SJSA1 (cell line): ENCODE data around the gene NSD1. TPM values are rescaled to one million over a fixed set of nuclear protein-coding genes. Genes with fewer than 3 reads are reported as not detected.

ENCODE experiments used
- DNase-seq, 2 experiments: peaks; one replicate each; pipeline ENCODE4 v3.0.0-alpha.2; 2015 to 2020; ENCODE audit warnings: low spot score in 2 of 2, low read depth in 1 of 2
- H3K27ac ChIP-seq: fragments of 250-450 bp; sonication (Bioruptor Pico); 2 replicates; pipeline ENCODE4 v1.5.1; 2020; ENCODE audit warnings: mild to moderate bottlenecking, moderate library complexity
- H3K27me3 ChIP-seq: fragments of 250-450 bp; sonication (Bioruptor Pico); replicated peaks from 2 replicates; pipeline ENCODE4 v1.5.1; 2020; ENCODE audit warnings: mild to moderate bottlenecking, moderate library complexity
- H3K36me3 ChIP-seq: fragments of 250-450 bp; sonication (Bioruptor Pico); 2 replicates; pipeline ENCODE4 v1.5.1; 2020; ENCODE audit warnings: mild to moderate bottlenecking
- H3K4me1 ChIP-seq: fragments of 250-450 bp; sonication (Bioruptor Pico); replicated peaks from 2 replicates; pipeline ENCODE4 v1.6.1; 2021; ENCODE audit warnings: mild to moderate bottlenecking
- H3K4me3 ChIP-seq: fragments of 250-450 bp; sonication (Bioruptor Pico); 2 replicates; pipeline ENCODE4 v1.5.1; 2020; ENCODE audit warnings: mild to moderate bottlenecking
- H3K9me3 ChIP-seq: fragments of 250-450 bp; sonication (Bioruptor Pico); replicated peaks from 2 replicates; pipeline ENCODE4 v1.5.1; 2020; ENCODE audit warnings: mild to moderate bottlenecking
- total RNA-seq: library from RNA; depleted of rRNA; stranded (reverse); fragments of >200 nt; shearing (Covaris generic); gene quantifications from 2 replicates; pipeline ENCODE4 v1.2.3, GENCODE V29; 2014

Gene NSD1
- total RNA-seq, 1 experiment from 2014 or later: 41.4 TPM

DNA sequence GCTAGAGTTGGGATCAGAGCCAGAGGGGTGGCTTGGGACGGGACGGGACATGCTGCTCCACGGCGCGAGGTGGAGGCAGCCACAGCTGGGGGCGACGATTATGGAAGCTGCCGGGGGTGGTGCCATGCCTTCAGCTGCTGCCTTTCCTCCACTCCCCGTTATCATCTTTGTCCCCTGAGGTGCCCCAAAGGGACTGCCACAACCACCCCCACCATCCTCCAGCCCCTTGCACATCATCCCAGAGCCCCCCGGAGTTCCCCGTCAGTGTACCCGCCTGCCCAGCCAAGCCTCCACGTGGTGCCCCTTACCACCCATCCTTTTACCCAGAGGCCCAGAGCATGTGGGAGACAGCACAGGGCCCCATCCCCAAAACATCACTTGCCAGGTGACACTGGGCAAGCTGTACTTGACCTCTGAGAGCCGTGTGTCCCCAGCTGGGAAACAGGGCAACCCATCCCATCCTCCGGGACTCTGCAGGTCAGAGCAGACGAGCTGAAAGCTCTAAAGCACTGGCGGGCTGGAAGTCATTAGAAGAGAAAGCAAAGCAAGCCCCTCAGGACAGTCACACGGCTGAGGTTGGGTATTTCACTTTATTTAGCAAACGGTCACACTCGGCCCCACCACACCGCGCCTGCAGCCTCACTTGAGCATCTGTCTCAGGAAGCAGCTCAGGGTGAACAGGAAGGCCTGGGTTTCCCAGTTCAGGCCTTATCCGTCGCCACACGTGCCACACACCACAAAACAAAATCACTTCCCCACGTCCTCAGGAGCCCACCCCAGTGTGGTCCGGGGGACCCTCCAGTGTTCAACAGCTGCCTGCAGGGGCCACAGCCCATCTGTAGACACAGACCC lies 197.6 kb downstream of the NSD1 start:
- H3K27ac ChIP-seq: no peak overlapping the region

DNA sequence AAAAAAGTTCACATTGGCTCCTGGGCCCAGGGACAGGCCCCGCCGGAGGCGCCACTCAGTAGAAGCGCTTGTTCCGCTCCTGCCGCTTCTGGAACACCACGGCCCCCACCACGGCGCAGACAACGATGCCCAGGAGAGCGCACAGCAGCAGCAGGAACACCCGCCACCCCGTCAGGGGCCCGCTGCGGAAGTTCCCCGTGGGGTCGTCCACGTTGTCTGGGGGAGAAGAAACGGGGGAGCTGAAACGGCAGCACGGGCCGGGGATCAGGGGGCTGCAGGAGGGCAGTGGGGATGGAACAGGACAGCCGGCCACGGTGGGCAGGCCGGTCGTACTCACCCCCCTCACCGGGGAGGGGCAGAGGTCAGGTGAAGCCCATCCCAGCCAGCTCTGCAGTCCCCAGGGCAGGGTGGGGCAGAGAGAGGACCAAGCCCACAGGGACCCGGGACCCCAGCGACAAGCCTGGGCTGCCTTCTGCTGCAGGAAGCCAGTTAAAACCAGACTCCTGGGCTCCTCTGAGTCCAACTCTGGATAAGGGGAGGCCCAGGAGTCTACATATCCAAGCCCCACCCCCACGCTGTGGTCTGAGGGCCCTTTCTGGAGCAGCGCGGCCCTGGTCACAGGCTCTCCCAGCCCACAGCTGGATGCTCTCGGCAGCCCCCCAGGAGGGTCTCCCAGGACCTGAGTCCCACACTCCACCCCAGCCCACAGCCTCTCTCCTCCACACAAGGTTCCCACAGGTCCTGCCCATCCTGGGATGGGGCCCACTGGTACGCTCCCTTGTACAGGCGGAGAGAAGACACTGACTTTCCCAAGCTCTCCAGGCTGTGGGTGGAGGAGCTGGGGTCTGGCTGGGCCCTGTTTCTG lies 198.7 kb downstream of the NSD1 start:
- Histone ChIP-seq H3K27ac (no peak overlapping the region), H3K4me3 (no peak overlapping the region), H3K9me3 (no peaks in the 10 kb centered on the region), H3K36me3 (peaks cover 80% of the 10 kb centered on the region), H3K4me1 (peaks cover 4% of the 10 kb centered on the region; the same call in 1 of the 2 replicates), H3K27me3 (no peaks in the 10 kb centered on the region)
- no peak for DNase-seq

More for the DNA sequence above, 197.6 kb downstream of the NSD1 start:
- no peak overlapping the region for H3K4me3 ChIP-seq
- H3K4me1 ChIP-seq: peaks cover 6% of the 10 kb centered on the region
- no peaks in the 10 kb centered on the region for H3K27me3 ChIP-seq
- H3K36me3 ChIP-seq: peaks cover 71% of the 10 kb centered on the region
- no peak for DNase-seq
- H3K9me3 ChIP-seq: no peaks in the 10 kb centered on the region

DNA sequence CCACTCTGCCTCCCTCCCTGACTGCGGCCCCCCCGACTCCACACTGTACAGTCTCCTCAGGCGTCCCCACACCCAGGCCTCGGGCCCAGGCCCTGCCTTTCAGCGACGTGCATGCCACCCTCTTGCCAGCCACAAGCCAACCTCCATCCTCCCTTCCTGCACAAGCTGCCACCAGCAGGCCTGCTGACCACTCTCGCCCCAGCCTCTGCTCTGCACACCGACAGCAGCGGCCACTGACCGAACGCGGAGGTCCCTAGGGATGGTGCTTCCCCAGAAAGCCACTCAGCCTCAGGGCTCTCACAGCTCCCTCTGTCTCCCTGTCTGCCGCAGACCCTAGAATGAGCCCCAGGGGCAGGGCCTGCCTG lies 199.3 kb downstream of the NSD1 start:
- DNase-seq: no peak
- H3K9me3 ChIP-seq: no peaks in the 10 kb centered on the region
- H3K27ac ChIP-seq: no peak overlapping the region
- H3K4me1 ChIP-seq: peaks cover 4% of the 10 kb centered on the region; the same call in 1 of the 2 replicates
- H3K4me3 ChIP-seq: no peak overlapping the region
- no peaks in the 10 kb centered on the region for H3K27me3 ChIP-seq
- H3K36me3 ChIP-seq: peaks cover 86% of the 10 kb centered on the region

DNA sequence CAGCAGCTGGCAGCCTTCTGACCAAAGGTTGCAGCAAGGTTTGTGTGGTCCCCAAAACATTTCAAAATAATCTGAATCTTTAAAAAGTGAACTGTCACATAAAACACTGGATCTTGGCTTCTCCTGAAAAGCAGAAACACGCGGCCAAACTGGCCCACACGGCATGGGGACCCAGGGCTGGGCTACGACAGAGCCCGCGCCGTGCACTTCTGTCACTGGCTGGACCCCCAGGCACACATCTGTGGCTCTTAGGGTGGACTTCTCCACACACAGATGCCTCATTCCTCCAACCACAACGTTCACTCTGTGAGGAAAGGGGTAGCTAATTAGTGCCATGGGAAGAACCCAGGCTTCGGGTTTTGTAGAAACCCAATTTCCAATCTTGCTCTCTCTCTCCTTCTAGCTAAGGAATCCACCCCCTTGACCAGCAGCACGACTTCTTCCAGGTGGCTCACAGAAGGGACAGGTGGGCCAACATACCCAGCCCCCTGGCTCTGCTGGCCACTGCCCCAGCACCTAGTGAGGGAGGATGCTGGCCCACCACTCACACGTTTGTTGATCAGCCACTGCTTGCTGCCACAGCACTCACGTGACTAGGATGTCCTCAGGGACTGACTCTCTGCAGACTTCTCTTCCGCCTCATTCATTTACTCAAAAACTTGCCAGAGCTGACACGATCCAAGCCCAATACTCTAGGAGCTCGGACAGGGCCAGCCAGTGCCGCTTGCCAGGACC lies 200.0 kb downstream of the NSD1 start:
- no peak overlapping the region for H3K27ac ChIP-seq
- DNase-seq: no peak
- H3K9me3 ChIP-seq: no peaks in the 10 kb centered on the region
- no peaks in the 10 kb centered on the region for H3K4me1 ChIP-seq
- no peaks in the 10 kb centered on the region for H3K27me3 ChIP-seq
- H3K4me3 ChIP-seq: no peak overlapping the region
- peaks cover 93% of the 10 kb centered on the region for H3K36me3 ChIP-seq

DNA sequence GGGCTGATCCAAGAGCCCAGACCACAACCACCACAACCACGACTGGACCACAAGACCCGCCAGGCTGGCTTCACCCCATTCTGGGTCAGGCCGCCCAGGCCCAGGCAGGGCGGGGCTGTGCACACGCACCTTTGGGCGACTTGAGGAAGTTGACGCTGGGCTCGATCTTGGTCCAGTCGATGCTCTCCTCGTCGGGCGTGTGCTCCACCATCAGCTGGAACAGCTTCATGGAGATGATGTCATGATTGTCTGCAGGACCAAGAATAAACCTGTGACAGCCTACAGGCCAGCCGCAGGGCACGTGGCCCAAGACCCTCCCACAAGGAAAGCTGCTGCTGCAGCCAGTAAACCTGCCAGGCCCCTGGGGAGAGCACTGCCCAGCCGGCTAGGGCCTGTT lies 200.6 kb downstream of the NSD1 start:
- DNase-seq: no peak
- no peaks in the 10 kb centered on the region for H3K9me3 ChIP-seq
- no peaks in the 10 kb centered on the region for H3K4me1 ChIP-seq
- no peaks in the 10 kb centered on the region for H3K27me3 ChIP-seq
- H3K36me3 ChIP-seq: peaks cover 95% of the 10 kb centered on the region
- H3K27ac ChIP-seq: no peak overlapping the region
- no peak overlapping the region for H3K4me3 ChIP-seq

DNA sequence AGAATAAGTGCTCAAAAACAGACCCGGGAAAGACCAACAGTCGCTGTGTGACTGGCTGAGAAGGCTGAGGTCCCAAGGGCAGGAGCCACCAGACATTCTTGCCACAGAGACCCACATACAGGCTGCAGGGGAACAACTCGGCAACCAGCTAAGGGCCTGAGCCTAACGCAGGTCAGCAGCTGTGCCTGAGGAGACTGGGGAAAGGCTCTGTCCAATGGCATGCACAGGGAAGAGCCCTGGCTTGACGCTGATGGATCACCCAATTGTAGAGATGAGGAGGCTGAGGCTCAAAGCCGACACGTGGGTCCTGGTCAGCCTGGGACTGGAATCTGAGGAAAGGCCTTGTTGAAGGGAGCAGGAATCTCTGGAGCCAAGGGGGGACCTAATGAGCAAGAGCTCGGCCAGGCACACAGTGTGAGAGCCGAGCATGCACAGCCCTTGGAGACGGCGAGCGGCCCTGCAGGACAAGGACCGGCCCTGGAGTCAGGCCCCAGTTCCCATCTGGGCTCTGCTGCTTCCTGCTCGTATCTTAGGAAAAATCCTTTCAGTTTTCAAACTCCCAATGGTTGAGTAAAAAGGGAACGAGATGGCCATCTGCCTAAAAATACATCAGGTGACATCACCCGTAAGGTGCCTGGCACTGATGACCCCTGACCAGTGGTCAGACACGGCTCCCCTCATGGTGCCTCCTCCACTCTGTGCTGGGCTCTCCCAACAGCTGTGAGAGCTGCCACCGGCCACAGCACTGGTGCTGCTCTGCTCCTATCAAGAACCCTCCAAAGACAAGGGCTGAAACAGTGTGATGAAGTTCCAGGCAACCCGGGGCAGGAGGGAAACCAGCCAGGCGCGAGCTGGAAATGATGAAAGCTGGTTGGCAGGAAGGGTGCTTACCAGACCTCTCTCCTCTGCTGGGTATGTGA lies 201.5 kb downstream of the NSD1 start:
- H3K27me3 ChIP-seq: no peaks in the 10 kb centered on the region
- no peaks in the 10 kb centered on the region for H3K9me3 ChIP-seq
- H3K4me3 ChIP-seq: no peak overlapping the region
- DNase-seq: no peak
- H3K4me1 ChIP-seq: no peaks in the 10 kb centered on the region
- no peak overlapping the region for H3K27ac ChIP-seq
- H3K36me3 ChIP-seq: peaks cover 96% of the 10 kb centered on the region

DNA sequence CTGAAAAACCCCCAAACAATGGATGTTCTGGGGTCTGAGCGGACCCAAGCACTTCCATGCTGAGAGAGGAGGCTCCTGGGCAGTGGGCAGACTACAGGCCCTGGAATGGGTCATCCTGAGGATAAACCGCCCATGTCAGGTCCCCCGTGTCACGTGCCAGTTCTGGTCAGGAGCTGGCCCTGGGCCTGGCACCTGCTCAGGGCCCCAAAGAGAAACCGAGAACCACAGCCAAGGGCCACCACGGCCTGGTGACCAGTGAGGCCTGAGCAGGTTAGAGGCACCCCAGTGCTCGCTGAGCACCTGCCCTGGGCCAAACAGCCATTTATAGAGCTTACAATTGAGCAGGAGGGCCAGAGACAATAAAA lies 202.1 kb downstream of the NSD1 start:
- no peak overlapping the region for H3K4me3 ChIP-seq
- H3K36me3 ChIP-seq: peaks cover 96% of the 10 kb centered on the region
- H3K4me1 ChIP-seq: no peaks in the 10 kb centered on the region
- no peaks in the 10 kb centered on the region for H3K27me3 ChIP-seq
- no peaks in the 10 kb centered on the region for H3K9me3 ChIP-seq
- H3K27ac ChIP-seq: no peak overlapping the region
- no peak for DNase-seq

DNA sequence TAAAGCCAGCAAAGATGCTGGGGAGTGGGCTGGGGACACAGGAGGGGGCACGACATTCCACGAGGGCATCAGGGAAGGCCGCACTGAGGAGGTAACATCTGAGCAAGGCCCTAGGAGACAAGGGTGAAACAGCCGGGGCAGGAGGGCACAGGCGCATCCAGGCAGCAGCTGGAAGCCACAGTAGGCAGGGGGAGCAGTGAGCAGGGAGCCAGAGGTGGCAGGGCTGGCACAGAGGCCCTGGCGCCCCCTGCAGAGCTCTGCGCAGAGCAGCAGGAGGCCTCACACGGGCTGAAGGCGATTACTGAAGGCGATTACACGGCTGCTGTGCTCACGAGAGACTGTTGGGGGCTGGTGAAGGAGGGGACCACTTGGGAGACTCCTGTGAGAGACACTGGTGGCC lies 202.5 kb downstream of the NSD1 start:
- peaks cover 92% of the 10 kb centered on the region for H3K36me3 ChIP-seq

DNA sequence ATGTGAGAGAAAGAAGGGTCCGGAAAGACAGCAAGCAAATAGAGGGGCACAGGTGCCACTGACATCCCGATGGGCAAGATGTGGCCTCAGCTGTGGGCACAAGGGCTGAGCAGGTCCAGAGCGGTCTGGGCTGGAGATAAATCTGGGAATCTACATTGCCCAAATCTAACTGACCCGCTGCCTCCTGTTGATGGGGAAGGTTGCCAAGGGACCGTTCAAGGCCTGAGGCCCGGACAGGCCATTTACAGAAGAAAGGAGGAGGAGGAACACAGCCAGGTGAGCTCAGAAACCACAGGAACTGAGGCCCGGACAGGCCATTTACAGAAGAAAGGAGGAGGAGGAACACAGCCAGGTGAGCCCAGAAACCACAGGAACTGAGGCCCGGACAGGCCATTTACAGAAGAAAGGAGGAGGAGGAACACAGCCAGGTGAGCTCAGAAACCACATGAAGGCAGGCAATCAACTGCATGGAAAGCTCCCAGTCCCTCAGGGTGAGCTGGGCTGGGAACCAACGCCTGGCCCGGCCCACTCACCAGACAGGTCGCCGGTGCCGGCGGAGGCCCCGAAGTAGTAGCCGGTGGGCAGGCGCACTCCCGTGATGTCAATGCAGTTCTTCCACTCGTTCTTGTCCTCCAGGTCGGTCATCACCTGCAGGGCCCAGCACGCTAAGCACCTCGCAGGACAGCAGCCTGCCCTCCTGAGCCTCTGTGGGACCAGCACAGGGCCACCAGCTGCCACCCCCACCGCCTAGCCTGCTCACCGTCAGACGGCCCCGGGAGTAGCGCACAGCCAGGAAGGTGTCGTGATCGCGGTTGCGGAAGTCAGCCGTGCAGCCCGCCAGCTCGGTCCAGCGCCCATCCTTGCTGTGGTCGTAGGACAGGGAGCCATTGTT lies 203.3 kb downstream of the NSD1 start:
- Histone ChIP-seq H3K9me3 (no peaks in the 10 kb centered on the region), H3K4me3 (no peak overlapping the region), H3K27ac (no peak overlapping the region), H3K36me3 (peaks cover 93% of the 10 kb centered on the region), H3K4me1 (no peaks in the 10 kb centered on the region), H3K27me3 (no peaks in the 10 kb centered on the region)
- DNase-seq: no peak

More for the DNA sequence above, 202.5 kb downstream of the NSD1 start:
- Histone ChIP-seq H3K9me3 (no peaks in the 10 kb centered on the region), H3K27me3 (no peaks in the 10 kb centered on the region), H3K4me1 (no peaks in the 10 kb centered on the region), H3K4me3 (no peak overlapping the region), H3K27ac (no peak overlapping the region)
- DNase-seq: peak in 1 of 2 experiments; percentile 63

DNA sequence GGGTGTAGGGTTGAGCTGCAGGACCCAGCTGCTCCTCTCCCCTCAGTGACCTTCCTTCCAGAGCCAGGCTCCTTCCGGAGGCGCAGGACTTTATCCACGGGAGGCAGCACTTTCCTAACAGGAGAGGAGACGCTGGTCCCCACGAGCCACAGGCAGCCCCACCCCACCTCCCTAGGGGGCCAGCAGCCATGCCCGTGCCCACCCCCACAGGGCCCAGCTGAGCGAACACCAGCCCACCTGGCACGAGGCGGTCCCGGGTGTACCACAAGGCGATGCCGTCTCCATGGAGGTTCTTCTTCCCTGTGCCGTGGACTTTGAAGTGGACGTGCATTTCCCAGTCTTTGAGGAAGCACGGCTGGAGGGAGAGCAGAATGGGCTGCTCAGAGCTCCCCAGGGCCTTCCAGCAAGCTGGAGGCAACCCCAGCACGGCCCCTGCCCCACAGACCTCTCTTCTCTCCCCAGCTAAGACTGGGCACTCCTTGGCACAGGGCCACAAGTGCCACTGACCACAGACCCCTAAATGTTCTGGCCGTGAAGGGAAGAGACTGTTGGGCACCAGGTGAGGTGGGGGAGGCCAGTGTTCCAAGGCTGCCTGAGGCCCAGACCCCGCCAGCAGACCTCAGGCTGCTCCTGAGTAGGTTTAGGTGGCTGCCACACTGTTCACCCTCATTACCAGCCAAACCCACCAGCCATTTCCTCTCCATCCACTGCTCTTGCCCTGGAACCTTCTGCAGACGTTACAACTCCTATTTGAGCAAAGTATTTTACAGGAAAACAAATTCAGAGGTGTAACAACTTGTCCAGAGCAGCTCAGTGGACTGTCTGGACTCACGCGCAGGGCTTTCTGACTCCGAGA lies 204.9 kb downstream of the NSD1 start:
- Histone ChIP-seq H3K27me3 (no peaks in the 10 kb centered on the region), H3K27ac (no peak overlapping the region), H3K9me3 (no peaks in the 10 kb centered on the region), H3K4me1 (no peaks in the 10 kb centered on the region), H3K4me3 (no peak overlapping the region), H3K36me3 (peaks cover 84% of the 10 kb centered on the region)
- no peak for DNase-seq

DNA sequence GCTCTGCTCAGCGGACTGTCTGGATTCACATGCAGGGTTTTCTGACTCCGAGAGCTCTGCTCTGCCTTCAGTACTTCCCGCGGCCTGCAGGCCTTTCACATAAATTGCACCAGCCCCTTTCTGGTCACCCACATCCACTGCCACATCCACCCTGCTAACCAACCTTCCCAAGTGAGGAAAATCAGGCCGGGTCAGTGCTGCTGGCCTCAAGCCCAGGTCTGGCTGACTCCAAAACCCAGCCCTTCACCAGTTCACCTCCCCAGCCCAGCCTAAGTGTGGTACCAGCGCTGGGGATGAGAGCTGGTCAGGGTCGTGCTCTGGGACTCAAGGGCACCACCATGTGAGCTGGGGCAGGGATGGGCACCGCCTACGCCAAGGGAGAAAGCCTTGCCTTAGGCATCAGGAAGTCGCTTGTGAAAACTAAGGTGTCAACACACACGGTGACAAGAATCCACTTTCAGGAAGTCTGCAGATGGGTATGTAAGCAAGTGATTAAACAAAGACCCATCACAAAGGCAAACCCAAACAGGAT lies 205.6 kb downstream of the NSD1 start:
- no peaks in the 10 kb centered on the region for H3K27me3 ChIP-seq
- no peak for DNase-seq

More for the DNA sequence above, 205.6 kb downstream of the NSD1 start:
- H3K27ac ChIP-seq: no peak overlapping the region
- H3K36me3 ChIP-seq: peaks cover 81% of the 10 kb centered on the region
- no peaks in the 10 kb centered on the region for H3K9me3 ChIP-seq
- H3K4me3 ChIP-seq: no peak overlapping the region
- H3K4me1 ChIP-seq: no peaks in the 10 kb centered on the region
